AG09319 (cell line): ENCODE data around the gene AAMDC.

ENCODE experiments used
- DNase-seq: peaks from one replicate; pipeline ENCODE4 v3.0.0-alpha.2; 2010; ENCODE audit warnings: low read depth; ENCODE audit errors: extremely low read depth
- CTCF ChIP-seq: IDR thresholded peaks from 2 replicates; pipeline ENCODE4 v1.5.1; 2011; ENCODE audit warnings: low read depth, mild to moderate bottlenecking, inconsistent platforms, low read length, moderate library complexity

The AAMDC gene

GRCh38 chr11:77873345-77873744 is 52.4 kb downstream of the AAMDC start:
- DNase-seq, result no peak
- no peak for TF ChIP-seq CTCF

GRCh38 chr11:77874206-77874605 is 53.3 kb downstream of the AAMDC start:
- no peak for TF ChIP-seq CTCF

GRCh38 chr11:77876045-77876444 is 55.1 kb downstream of the AAMDC start:
- TF ChIP-seq CTCF, result no peak
- no peak for DNase-seq

More at GRCh38 chr11:77874206-77874605, 53.3 kb downstream of the AAMDC start:
- no peak for DNase-seq

GRCh38 chr11:77878247-77878646 is 57.3 kb downstream of the AAMDC start:
- DNase-seq, result peak; percentile 52

GRCh38 chr11:77879218-77879617 is 58.3 kb downstream of the AAMDC start:
- DNase-seq, result no peak
- TF ChIP-seq CTCF, result 0 out of 2 replicates have a peak, but pooled peaks have one; percentile 2

GRCh38 chr11:77882396-77882795 is 61.5 kb downstream of the AAMDC start:
- no peak for DNase-seq
- TF ChIP-seq CTCF, result no peak

- TF ChIP-seq CTCF, result no peak
- DNase-seq, result no peak
Observed at GRCh38 chr11:77883775-77884174, 62.8 kb downstream of the AAMDC start.

- no peak for TF ChIP-seq CTCF
- DNase-seq, result no peak
Observed at GRCh38 chr11:77884186-77884828, 63.4 kb downstream of the AAMDC start.
